A549 (cell line): ENCODE results near the gene SERTAD4. TPM values are rescaled to one million over a fixed set of nuclear protein-coding genes. Genes with fewer than 3 reads are reported as not detected.

Source experiments
- ATAC-seq, 2 experiments: fragments of 200-7000 bp in 1 of 2; fragments of >200 bp in 1 of 2; cut with Nextera tagmentation in 1 of 2; cut with Tn5 transposase in 1 of 2; 3 replicates each; pipeline versions ENCODE4 v1.8.0 to v1.9.1; 2018 to 2020; ENCODE audit warnings: mild to moderate bottlenecking in 1 of 2, moderate library complexity in 1 of 2
- CTCF ChIA-PET: fragments of 300-600 bp; sonication (Branson Sonifier 250); formaldehyde crosslinking; extraction: SDS; loops from one replicate; lab custom pipeline; 2021; ENCODE audit warnings: antibody characterized with exemption, inconsistent platforms; lab: Yijun Ruan, JAX
- POLR2A ChIA-PET: fragments of 350-600 bp; formaldehyde crosslinking; extraction: SDS; loops from one replicate; lab custom pipeline; 2021; ENCODE audit warnings: antibody characterized with exemption, inconsistent platforms; lab: Yijun Ruan, JAX
- DNase-seq, 2 experiments: peaks; one replicate each; pipeline versions ENCODE4 v3.0.0 to v3.0.0-alpha.2; 2011 to 2016; ENCODE audit warnings: low read depth in 1 of 2, low spot score in 1 of 2
- FAIRE-seq: peaks from 2 replicates; lab custom pipeline; 2011; peaks lifted over from hg19 to GRCh38; lab: Jason Lieb, UNC
- H3K27ac ChIP-seq, 2 experiments: fragments of >200 bp; sonication (Bioruptor Twin); formaldehyde crosslinking; 3 replicates each; pipeline ENCODE4 v1.5.1; 2016 to 2017
- H3K4me1 ChIP-seq: fragments of >200 bp; sonication (Bioruptor Twin); formaldehyde crosslinking; 3 replicates; pipeline ENCODE4 v1.6.1; 2016
- H3K4me2 ChIP-seq: fragments of >200 bp; sonication (Bioruptor Twin); formaldehyde crosslinking; 3 replicates; pipeline ENCODE4 v1.6.1; 2016
- H3K4me3 ChIP-seq: fragments of >200 bp; sonication (Bioruptor Twin); formaldehyde crosslinking; 3 replicates; pipeline ENCODE4 v1.5.1; 2016
- H3K9me3 ChIP-seq: fragments of >200 bp; sonication (Bioruptor Twin); formaldehyde crosslinking; 3 replicates; pipeline ENCODE4 v1.6.1; 2016
- BHLHE40 ChIP-seq: IDR thresholded peaks from 2 replicates; pipeline ENCODE4 v1.6.1; 2012; ENCODE audit warnings: low read depth, low read length, inconsistent platforms
- CEBPB ChIP-seq, 2 experiments: fragments of >200 bp in 1 of 2; sonication (Bioruptor Twin) in 1 of 2; formaldehyde crosslinking in 1 of 2; IDR thresholded peaks; 2 replicates each; pipeline ENCODE4 v1.6.1; 2012 to 2016
- CHD2 ChIP-seq: fragments of 150-350 bp; IDR thresholded peaks from 2 replicates; pipeline ENCODE4 v1.6.1; 2014; ENCODE audit warnings: low read length; ENCODE audit not compliant: partially characterized antibody
- EHF ChIP-seq: fragments of 250-450 bp; sonication (Bioruptor Pico); IDR thresholded peaks from 2 replicates; pipeline ENCODE4 v1.5.0; 2020; ENCODE audit warnings: mild to moderate bottlenecking
- FOSL2 ChIP-seq, 2 experiments: fragments of 450-650 bp in 1 of 2; fragments of >200 bp in 1 of 2; sonication (Bioruptor Twin) in 1 of 2; formaldehyde crosslinking; IDR thresholded peaks; 2 replicates each; pipeline versions ENCODE4 v1.5.0 to v1.6.1; 2016 to 2020; ENCODE audit warnings: mild to moderate bottlenecking in 1 of 2, moderate library complexity in 1 of 2
- FOXS1 ChIP-seq: fragments of 250-450 bp; sonication (Bioruptor Pico); IDR thresholded peaks from 2 replicates; pipeline ENCODE4 v1.5.0; 2020; ENCODE audit warnings: mild to moderate bottlenecking, moderate library complexity
- HOXB13 ChIP-seq: fragments of 250-450 bp; sonication (Bioruptor Pico); IDR thresholded peaks from 2 replicates; pipeline ENCODE4 v1.5.0; 2020; ENCODE audit warnings: low read depth, mild to moderate bottlenecking, moderate library complexity
- HOXB5 ChIP-seq: fragments of 250-450 bp; sonication (Bioruptor Pico); IDR thresholded peaks from 2 replicates; pipeline ENCODE4 v1.5.0; 2020; ENCODE audit warnings: mild to moderate bottlenecking, moderate library complexity
- JUN ChIP-seq, 2 experiments: fragments of >200 bp; sonication (Bioruptor Twin); formaldehyde crosslinking; IDR thresholded peaks; 2 replicates in 1 of 2; 3 replicates in 1 of 2; pipeline ENCODE4 v1.6.1; 2016 to 2017
- RARB ChIP-seq: fragments of 250-450 bp; sonication (Bioruptor Pico); IDR thresholded peaks from 2 replicates; pipeline ENCODE4 v1.8.0; 2021; ENCODE audit warnings: mild to moderate bottlenecking, moderate library complexity
- RFX5 ChIP-seq: fragments of 450-650 bp; IDR thresholded peaks from 2 replicates; pipeline ENCODE4 v1.7.1; 2014; ENCODE audit warnings: antibody characterized with exemption, mild to moderate bottlenecking, moderate library complexity
- ZNF302 ChIP-seq: fragments of 250-450 bp; sonication (Bioruptor Pico); IDR thresholded peaks from 2 replicates; pipeline ENCODE4 v1.9.0; 2021; ENCODE audit warnings: inconsistent platforms, mild to moderate bottlenecking, moderate library complexity
- ZSCAN20 ChIP-seq: fragments of 250-450 bp; sonication (Bioruptor Pico); IDR thresholded peaks from 2 replicates; pipeline ENCODE4 v1.8.0; 2022; ENCODE audit warnings: mild to moderate bottlenecking, moderate library complexity
- WGBS: methylation state at CpG from one replicate; pipeline ENCODE4 v1.1.6; 2017; ENCODE audit errors: missing lambda C conversion rate; 5-methylcytosine and 5-hydroxymethylcytosine counted together
- polyA plus RNA-seq, 4 experiments: library from polyadenylated mRNA; depleted of rRNA in 3 of 4; stranded (reverse); fragments of >200 nt; fragmentation: RNase III in 1 of 4; extraction: RNeasy Plus Mini Kit Qiagen cat#74134 plus additional on column Dnase treatment in 1 of 4; gene quantifications; 2 replicates in 3 of 4; 3 replicates in 1 of 4; pipeline ENCODE4 v1.2.3, GENCODE V29; 2011 to 2017
- TF ChIP-seq, protein P1 (sequence below): fragments of 250-450 bp; sonication (Bioruptor Pico); IDR thresholded peaks from 2 replicates; pipeline ENCODE4 v1.5.0; 2021; ENCODE audit warnings: mild to moderate bottlenecking, moderate library complexity, borderline replicate concordance
- TF ChIP-seq, protein P2 (sequence below): fragments of >200 bp; sonication (Bioruptor Twin); formaldehyde crosslinking; IDR thresholded peaks from 2 replicates; pipeline ENCODE4 v1.6.1; 2016
- TF ChIP-seq, protein P3 (sequence below): fragments of >200 bp; sonication (Bioruptor Twin); formaldehyde crosslinking; IDR thresholded peaks from 3 replicates; pipeline ENCODE4 v1.5.1; 2016
- TF ChIP-seq, protein P4 (sequence below): fragments of 250-450 bp; sonication (Bioruptor Pico); IDR thresholded peaks from 2 replicates; pipeline ENCODE4 v1.5.0; 2020; ENCODE audit warnings: low read depth, mild to moderate bottlenecking, moderate library complexity
- TF ChIP-seq, protein P5 (sequence below): fragments of 200-600 bp; sonication (generic); IDR thresholded peaks from 2 replicates; pipeline ENCODE4 v1.6.1; 2016; ENCODE audit warnings: antibody characterized with exemption, mild to moderate bottlenecking, moderate library complexity

Gene SERTAD4
- polyA plus RNA-seq, 2 of the 4 experiments (the other 2 are of a cell fraction), result 0.62 to 0.71 TPM

DNA sequence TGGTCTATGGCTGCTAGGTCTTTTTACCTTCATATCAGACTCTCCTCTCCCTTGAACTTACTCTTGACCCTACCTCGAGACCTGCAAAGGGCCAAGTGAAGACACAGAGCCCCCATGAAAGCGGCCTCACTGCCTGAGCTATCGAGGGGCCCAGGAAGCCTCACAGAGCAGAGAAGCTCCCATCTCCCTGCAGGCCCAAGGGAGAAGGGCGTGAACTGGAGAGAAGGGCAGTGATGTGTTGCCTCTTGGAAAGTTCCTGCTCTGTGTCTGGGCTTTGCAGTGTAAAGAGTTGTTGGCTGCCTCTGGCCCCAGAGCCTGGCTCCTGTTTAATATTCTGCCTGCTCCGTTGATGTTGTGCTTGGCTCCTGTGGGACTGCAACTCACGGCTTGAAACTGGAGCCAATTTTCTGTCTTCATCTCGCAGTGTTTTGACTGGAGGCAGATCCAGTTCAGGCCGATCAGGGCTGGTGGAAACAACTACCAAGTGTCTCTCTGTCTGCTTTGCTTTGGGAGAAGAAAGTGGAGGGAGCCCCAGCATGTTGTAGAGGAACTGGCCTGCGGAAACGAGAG lies 4.3 kb downstream of the SERTAD4 start:
- no peaks in the 10 kb centered on the region for H3K9me3 ChIP-seq
- ATAC-seq (no peak), FAIRE-seq (no peak), DNase-seq (no peak)
- no peak overlapping the region for H3K4me2 ChIP-seq
- WGBS, result 66% methylated on average over 10 of the region's 10 CpGs
- ChIA-PET CTCF (interaction anchor here (0.6 to 1.3 kb wide), 2 partner anchors 74 to 102 kb away, joined by 4 to 5 read pairs; no protein-coding TSS in a partner anchor), POLR2A (no interaction called here)
- H3K4me1 ChIP-seq, result peaks cover 21% of the 10 kb centered on the region
- no peak overlapping the region for H3K27ac ChIP-seq
- TF ChIP-seq, protein P1, sequence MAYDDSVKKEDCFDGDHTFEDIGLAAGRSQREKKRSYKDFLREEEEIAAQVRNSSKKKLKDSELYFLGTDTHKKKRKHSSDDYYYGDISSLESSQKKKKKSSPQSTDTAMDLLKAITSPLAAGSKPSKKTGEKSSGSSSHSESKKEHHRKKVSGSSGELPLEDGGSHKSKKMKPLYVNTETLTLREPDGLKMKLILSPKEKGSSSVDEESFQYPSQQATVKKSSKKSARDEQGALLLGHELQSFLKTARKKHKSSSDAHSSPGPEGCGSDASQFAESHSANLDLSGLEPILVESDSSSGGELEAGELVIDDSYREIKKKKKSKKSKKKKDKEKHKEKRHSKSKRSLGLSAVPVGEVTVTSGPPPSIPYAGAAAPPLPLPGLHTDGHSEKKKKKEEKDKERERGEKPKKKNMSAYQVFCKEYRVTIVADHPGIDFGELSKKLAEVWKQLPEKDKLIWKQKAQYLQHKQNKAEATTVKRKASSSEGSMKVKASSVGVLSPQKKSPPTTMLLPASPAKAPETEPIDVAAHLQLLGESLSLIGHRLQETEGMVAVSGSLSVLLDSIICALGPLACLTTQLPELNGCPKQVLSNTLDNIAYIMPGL (CRISPR knock-in tag), result no peak
- TF ChIP-seq JUN (IDR thresholded peaks at IDR 0.05), result no peak
- TF ChIP-seq HOXB13, result no peak
- TF ChIP-seq BHLHE40, result no peak
- TF ChIP-seq, protein P2, sequence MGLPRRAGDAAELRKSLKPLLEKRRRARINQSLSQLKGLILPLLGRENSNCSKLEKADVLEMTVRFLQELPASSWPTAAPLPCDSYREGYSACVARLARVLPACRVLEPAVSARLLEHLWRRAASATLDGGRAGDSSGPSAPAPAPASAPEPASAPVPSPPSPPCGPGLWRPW, result no peak
- no peak for TF ChIP-seq RARB (CRISPR knock-in tag)
- TF ChIP-seq FOSL2 (IDR thresholded peaks at IDR 0.05), result no peak
- TF ChIP-seq FOSL2 (CRISPR knock-in tag; IDR thresholded peaks at IDR 0.05), result no peak
- TF ChIP-seq EHF, result no peak
- TF ChIP-seq, protein P3, sequence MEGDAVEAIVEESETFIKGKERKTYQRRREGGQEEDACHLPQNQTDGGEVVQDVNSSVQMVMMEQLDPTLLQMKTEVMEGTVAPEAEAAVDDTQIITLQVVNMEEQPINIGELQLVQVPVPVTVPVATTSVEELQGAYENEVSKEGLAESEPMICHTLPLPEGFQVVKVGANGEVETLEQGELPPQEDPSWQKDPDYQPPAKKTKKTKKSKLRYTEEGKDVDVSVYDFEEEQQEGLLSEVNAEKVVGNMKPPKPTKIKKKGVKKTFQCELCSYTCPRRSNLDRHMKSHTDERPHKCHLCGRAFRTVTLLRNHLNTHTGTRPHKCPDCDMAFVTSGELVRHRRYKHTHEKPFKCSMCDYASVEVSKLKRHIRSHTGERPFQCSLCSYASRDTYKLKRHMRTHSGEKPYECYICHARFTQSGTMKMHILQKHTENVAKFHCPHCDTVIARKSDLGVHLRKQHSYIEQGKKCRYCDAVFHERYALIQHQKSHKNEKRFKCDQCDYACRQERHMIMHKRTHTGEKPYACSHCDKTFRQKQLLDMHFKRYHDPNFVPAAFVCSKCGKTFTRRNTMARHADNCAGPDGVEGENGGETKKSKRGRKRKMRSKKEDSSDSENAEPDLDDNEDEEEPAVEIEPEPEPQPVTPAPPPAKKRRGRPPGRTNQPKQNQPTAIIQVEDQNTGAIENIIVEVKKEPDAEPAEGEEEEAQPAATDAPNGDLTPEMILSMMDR, result no peak
- TF ChIP-seq ZSCAN20 (CRISPR knock-in tag), result no peak
- TF ChIP-seq, protein P4, sequence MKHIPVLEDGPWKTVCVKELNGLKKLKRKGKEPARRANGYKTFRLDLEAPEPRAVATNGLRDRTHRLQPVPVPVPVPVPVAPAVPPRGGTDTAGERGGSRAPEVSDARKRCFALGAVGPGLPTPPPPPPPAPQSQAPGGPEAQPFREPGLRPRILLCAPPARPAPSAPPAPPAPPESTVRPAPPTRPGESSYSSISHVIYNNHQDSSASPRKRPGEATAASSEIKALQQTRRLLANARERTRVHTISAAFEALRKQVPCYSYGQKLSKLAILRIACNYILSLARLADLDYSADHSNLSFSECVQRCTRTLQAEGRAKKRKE, result no peak
- no peak for TF ChIP-seq HOXB5 (CRISPR knock-in tag)
- no peak for TF ChIP-seq CHD2
- no peak for TF ChIP-seq RFX5
- no peak for TF ChIP-seq CEBPB (IDR thresholded peaks at IDR 0.05)
- no peak for TF ChIP-seq FOXS1 (CRISPR knock-in tag)
- TF ChIP-seq, protein P5, sequence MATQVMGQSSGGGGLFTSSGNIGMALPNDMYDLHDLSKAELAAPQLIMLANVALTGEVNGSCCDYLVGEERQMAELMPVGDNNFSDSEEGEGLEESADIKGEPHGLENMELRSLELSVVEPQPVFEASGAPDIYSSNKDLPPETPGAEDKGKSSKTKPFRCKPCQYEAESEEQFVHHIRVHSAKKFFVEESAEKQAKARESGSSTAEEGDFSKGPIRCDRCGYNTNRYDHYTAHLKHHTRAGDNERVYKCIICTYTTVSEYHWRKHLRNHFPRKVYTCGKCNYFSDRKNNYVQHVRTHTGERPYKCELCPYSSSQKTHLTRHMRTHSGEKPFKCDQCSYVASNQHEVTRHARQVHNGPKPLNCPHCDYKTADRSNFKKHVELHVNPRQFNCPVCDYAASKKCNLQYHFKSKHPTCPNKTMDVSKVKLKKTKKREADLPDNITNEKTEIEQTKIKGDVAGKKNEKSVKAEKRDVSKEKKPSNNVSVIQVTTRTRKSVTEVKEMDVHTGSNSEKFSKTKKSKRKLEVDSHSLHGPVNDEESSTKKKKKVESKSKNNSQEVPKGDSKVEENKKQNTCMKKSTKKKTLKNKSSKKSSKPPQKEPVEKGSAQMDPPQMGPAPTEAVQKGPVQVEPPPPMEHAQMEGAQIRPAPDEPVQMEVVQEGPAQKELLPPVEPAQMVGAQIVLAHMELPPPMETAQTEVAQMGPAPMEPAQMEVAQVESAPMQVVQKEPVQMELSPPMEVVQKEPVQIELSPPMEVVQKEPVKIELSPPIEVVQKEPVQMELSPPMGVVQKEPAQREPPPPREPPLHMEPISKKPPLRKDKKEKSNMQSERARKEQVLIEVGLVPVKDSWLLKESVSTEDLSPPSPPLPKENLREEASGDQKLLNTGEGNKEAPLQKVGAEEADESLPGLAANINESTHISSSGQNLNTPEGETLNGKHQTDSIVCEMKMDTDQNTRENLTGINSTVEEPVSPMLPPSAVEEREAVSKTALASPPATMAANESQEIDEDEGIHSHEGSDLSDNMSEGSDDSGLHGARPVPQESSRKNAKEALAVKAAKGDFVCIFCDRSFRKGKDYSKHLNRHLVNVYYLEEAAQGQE, result no peak
- TF ChIP-seq ZNF302 (CRISPR knock-in tag), result no peak
- no peak overlapping the region for H3K4me3 ChIP-seq
